Measurements from ENCODE around the gene FOLR2. TPM values are rescaled to one million over a fixed set of nuclear protein-coding genes. Genes with fewer than 3 reads are reported as not detected.

FOLR2 gene
- polyA plus RNA-seq, 4 donors: 0.67 to 24.2 (median 8.6) TPM

Other genes with a start within 250 kb of the FOLR2 start
- 1 to 10 TPM; 3.2 to 9.6 (median 7.2) TPM for gene IL18BP, start 217.9 kb upstream of the FOLR2 start, polyA plus RNA-seq
- gene NUMA1, start 136.3 kb upstream of the FOLR2 start, polyA plus RNA-seq: 100 to 1,000 TPM in 3 of 4 donors, 10 to 100 TPM in 1; 68.1 to 286 (median 119) TPM
- gene LRRC51, start 135.9 kb upstream of the FOLR2 start, polyA plus RNA-seq: 10 to 100 TPM in 1 of 4 donors, 1 to 10 TPM in 3; 3.8 to 10.7 (median 5.6) TPM
- gene LAMTOR1, start 113.5 kb upstream of the FOLR2 start, polyA plus RNA-seq: 100 to 1,000 TPM; 118 to 149 (median 125) TPM
- gene TOMT, start 110.9 kb upstream of the FOLR2 start, polyA plus RNA-seq: not detected
- 10 to 100 TPM; 35.0 to 83.0 (median 65.7) TPM for gene ANAPC15, start 104.1 kb upstream of the FOLR2 start, polyA plus RNA-seq
- gene FOLR3, start 81.1 kb upstream of the FOLR2 start, polyA plus RNA-seq: under 1 TPM in 2 of 4 donors, not detected in 2; 0.12 to 0.84 TPM
- gene FOLR1, start 24.7 kb upstream of the FOLR2 start, polyA plus RNA-seq: 1 to 10 TPM in 1 of 4 donors, under 1 TPM in 1, not detected in 2; 0.19 to 2.5 TPM
- gene INPPL1, start 8.0 kb downstream of the FOLR2 start, polyA plus RNA-seq: 10 to 100 TPM; 43.2 to 64.7 (median 60.7) TPM
- 1 to 10 TPM in 1 of 4 donors, under 1 TPM in 1, not detected in 2; 0.86 to 3.3 TPM for gene PHOX2A, start 27.4 kb downstream of the FOLR2 start, polyA plus RNA-seq
- 10 to 100 TPM in 1 of 4 donors, 1 to 10 TPM in 3; 4.7 to 10.8 (median 6.4) TPM for gene CLPB, start 217.7 kb downstream of the FOLR2 start, polyA plus RNA-seq